LNCaP clone FGC (cell line): Measurements from ENCODE around the gene MACROD2.

Experiments
- DNase-seq: peaks from one replicate; pipeline ENCODE4 v3.0.0-alpha.2; 2011; ENCODE audit warnings: low read depth
- H3K4me3 ChIP-seq: 2 replicates; pipeline ENCODE4 v1.5.1; 2011; ENCODE audit warnings: mild to moderate bottlenecking, low read depth, low read length, control low read depth
- CTCF ChIP-seq: IDR thresholded peaks from 2 replicates; pipeline ENCODE4 v1.5.1; 2012; ENCODE audit warnings: mild to moderate bottlenecking; ENCODE audit not compliant: control insufficient read depth, insufficient read depth; ENCODE audit errors: extremely low read depth

The MACROD2 gene

GRCh38 chr20:14764511-14765369 lies 769.4 kb downstream of the MACROD2 start:
- peak; percentile 91 for DNase-seq
- no peak overlapping the region for H3K4me3 ChIP-seq
- TF ChIP-seq CTCF: no peak

- no peak for TF ChIP-seq CTCF
- H3K4me3 ChIP-seq: no peak overlapping the region
- no peak for DNase-seq
These were observed 770.0 kb downstream of the MACROD2 start for GRCh38 chr20:14765370-14765701.

- DNase-seq: no peak
- H3K4me3 ChIP-seq: no peak overlapping the region
- TF ChIP-seq CTCF: no peak
These were observed 778.2 kb downstream of the MACROD2 start for GRCh38 chr20:14773486-14773885.

GRCh38 chr20:14775778-14776177 lies 780.5 kb downstream of the MACROD2 start:
- H3K4me3 ChIP-seq: no peak overlapping the region
- TF ChIP-seq CTCF: no peak
- peak; percentile 99 for DNase-seq

DNA sequence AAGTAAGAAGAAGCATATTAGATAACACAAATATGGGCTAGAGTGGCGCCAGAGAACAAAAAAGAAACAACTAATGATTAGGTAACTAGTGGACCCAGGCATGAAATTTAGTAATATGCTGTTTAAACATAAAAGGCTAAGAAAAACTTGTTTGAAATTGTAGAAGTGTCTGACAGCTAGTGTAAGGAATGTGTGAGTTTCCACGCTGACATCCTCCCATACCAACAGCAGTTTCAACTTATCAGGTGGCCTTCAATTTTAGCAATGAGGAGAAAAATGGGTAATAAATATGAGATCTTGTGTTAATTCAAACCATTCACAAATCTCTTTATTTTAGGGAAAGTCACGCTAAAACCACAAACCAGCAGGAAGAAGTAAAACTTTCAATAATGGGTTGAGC lies 782.3 kb downstream of the MACROD2 start:
- no peak for DNase-seq
- H3K4me3 ChIP-seq: no peak overlapping the region
- TF ChIP-seq CTCF: no peak

DNA sequence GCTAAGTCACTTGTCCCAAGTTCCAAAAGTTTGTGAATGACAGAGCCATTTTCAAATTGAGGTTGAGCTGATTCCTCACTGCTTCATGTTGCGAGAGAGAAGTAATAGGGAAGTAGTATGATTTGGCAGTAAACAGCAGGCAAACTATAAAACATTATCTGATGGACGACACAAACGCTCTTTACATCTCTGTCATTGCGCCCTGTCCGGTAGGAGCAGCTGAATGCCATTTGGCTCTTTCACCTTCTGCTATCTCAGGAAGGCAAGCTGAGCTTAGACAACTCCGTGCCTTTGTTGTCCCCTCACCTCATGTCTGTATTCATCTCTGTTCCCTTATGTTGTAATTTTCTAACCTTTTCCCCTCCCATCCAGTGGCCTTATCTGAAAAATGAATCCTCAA lies 782.8 kb downstream of the MACROD2 start:
- peak; percentile 85 for DNase-seq
- no peak for TF ChIP-seq CTCF
- no peak overlapping the region for H3K4me3 ChIP-seq

DNA sequence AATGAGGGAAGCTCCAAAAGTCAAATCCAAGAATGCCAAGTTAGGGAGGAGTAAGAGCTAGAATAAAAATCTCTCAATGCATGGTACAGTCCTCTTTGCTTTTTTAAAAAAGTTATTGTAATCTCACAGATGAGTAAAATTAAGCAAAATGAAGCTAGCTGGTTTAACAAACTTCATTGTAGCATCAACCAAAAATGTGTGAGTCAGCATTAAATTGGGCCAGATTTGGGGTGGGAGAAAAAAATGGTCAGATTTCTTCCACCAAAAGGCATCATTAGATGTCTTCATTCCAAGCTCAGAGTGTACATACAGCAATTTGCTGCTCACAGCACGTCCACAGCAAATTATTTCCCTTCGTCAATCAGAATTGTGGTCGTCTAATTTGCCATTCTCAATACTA lies 783.6 kb downstream of the MACROD2 start:
- H3K4me3 ChIP-seq: no peak overlapping the region
- no peak for DNase-seq
- TF ChIP-seq CTCF: no peak
